Stomach (tissue), 9 donors: ENCODE results near the gene PEAK1. TPM values are rescaled to one million over a fixed set of nuclear protein-coding genes. Genes with fewer than 3 reads are reported as not detected.

Source experiments
- DNase-seq, 2 donors: peaks; one replicate each; pipeline versions ENCODE4 v3.0.0 to v3.0.0-alpha.2; 2013 to 2019
- H3K27ac ChIP-seq, 5 donors: fragments of 200-600 bp in 4 of 5; sonication (generic) in 4 of 5; one replicate each; pipeline ENCODE4 v1.5.1; 2013 to 2019; ENCODE audit warnings: mild to moderate bottlenecking in 1 of 5, moderate library complexity in 1 of 5
- H3K27me3 ChIP-seq, 3 donors: fragments of 200-600 bp; sonication (generic); one replicate each; pipeline ENCODE4 v1.5.1; 2017 to 2019; ENCODE audit warnings: mixed run types in 1 of 3
- H3K36me3 ChIP-seq, 4 donors: fragments of 200-600 bp; sonication (generic); 1 replicate in 3 of 4; 2 replicates in 1 of 4; pipeline ENCODE4 v1.5.1; 2016 to 2019
- H3K4me1 ChIP-seq, 4 donors: fragments of 200-600 bp; sonication (generic); one replicate each; pipeline ENCODE4 v1.5.1; 2016 to 2019
- H3K4me3 ChIP-seq, 4 donors: fragments of 200-600 bp; sonication (generic) in 3 of 4; one replicate each; pipeline ENCODE4 v1.5.1; 2016 to 2019; ENCODE audit warnings: mild to moderate bottlenecking in 1 of 4
- H3K9me3 ChIP-seq, 4 donors: fragments of 200-600 bp; sonication (generic); one replicate each; pipeline ENCODE4 v1.5.1; 2016 to 2019
- EP300 ChIP-seq: sonication (generic); formaldehyde crosslinking; IDR thresholded peaks from one replicate; pipeline ENCODE4 v1.6.1; 2017; ENCODE audit warnings: antibody characterized with exemption
- POLR2A ChIP-seq, 4 donors: fragments of 450-650 bp; IDR thresholded peaks; one replicate each; pipeline ENCODE4 v1.6.1; 2016; ENCODE audit warnings: antibody characterized with exemption in 4 of 4, control low read depth in 2 of 4, mild to moderate bottlenecking in 1 of 4, moderate library complexity in 1 of 4
- POLR2AphosphoS5 ChIP-seq, 3 donors: sonication (generic); formaldehyde crosslinking; IDR thresholded peaks; one replicate each; pipeline ENCODE4 v1.6.1; 2016; ENCODE audit warnings: antibody characterized with exemption in 3 of 3
- WGBS, 5 donors: extraction: QIAGEN DNeasy Blood & Tissue Kit in 3 of 5; methylation state at CpG; one replicate each; pipeline versions ENCODE4 v1.1.5 to v1.1.7; 2013 to 2018; 5-methylcytosine and 5-hydroxymethylcytosine counted together
- intact Hi-C: fragments of 100-400 bp; cut with DNase I; formaldehyde crosslinking; loops from one replicate; pipeline ENCODE4 v1.15.1; 2023; ENCODE audit warnings: low total_unique reads
- polyA plus RNA-seq, 3 donors: library from polyadenylated mRNA; stranded (reverse); fragments of 200-250 nt; gene quantifications; one replicate each; pipeline ENCODE4 v1.2.3, GENCODE V29; 2013
- total RNA-seq, 5 donors: library from RNA; depleted of rRNA; stranded (reverse); fragments of >200 nt; gene quantifications; one replicate each; pipeline versions ENCODE4 v1.1.0 to v1.2.3, GENCODE V29; 2014 to 2016
- TF ChIP-seq, protein P1 (sequence below), 7 experiments: fragments of 450-650 bp in 4 of 7; fragments of 200-600 bp in 3 of 7; sonication (generic) in 3 of 7; IDR thresholded peaks; one replicate each; pipeline ENCODE4 v1.5.1; 2016 to 2019; ENCODE audit warnings: antibody characterized with exemption in 7 of 7, control low read depth in 2 of 7, mild to moderate bottlenecking in 1 of 7
- donor health status: healthy with polysubstance abuse.
- donor health status: Bipolar disorder and iron deficiency.
- donor health status: healthy.

PEAK1 gene
- total and polyA plus RNA-seq, 8 donors, result 1.7 to 72.5 (median 19.4) TPM

- H3K27me3 ChIP-seq, result no peaks in the 10 kb centered on the region
- H3K4me1 ChIP-seq, result no peaks in the 10 kb centered on the region
- intact Hi-C loops, result no loop called here
- DNase-seq, result no peak
- H3K9me3 ChIP-seq, result peaks cover 0 to 11% (median 9%) of the 10 kb centered on the region in 4 donors
- H3K4me3 ChIP-seq, result no peak overlapping the region
- TF ChIP-seq, protein P1, sequence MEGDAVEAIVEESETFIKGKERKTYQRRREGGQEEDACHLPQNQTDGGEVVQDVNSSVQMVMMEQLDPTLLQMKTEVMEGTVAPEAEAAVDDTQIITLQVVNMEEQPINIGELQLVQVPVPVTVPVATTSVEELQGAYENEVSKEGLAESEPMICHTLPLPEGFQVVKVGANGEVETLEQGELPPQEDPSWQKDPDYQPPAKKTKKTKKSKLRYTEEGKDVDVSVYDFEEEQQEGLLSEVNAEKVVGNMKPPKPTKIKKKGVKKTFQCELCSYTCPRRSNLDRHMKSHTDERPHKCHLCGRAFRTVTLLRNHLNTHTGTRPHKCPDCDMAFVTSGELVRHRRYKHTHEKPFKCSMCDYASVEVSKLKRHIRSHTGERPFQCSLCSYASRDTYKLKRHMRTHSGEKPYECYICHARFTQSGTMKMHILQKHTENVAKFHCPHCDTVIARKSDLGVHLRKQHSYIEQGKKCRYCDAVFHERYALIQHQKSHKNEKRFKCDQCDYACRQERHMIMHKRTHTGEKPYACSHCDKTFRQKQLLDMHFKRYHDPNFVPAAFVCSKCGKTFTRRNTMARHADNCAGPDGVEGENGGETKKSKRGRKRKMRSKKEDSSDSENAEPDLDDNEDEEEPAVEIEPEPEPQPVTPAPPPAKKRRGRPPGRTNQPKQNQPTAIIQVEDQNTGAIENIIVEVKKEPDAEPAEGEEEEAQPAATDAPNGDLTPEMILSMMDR (IDR thresholded peaks at IDR 0.05), result no peak
- no peak for TF ChIP-seq POLR2AphosphoS5 (IDR thresholded peaks at IDR 0.05)
- no peak for TF ChIP-seq EP300
- no peak for TF ChIP-seq POLR2A (IDR thresholded peaks at IDR 0.05)
- no peak overlapping the region for H3K27ac ChIP-seq
- H3K36me3 ChIP-seq, result peaks cover 0 to 22% (median 19%) of the 10 kb centered on the region in 4 donors
These were observed 223.5 kb downstream of the PEAK1 start for GRCh38 chr15:77196381-77196780.

- 96 to 100% (median 97%) methylated on average over 3 of the region's 3 CpGs for WGBS, 5 donors
- DNase-seq, result no peak
- TF ChIP-seq, protein P1 (IDR thresholded peaks at IDR 0.05), result no peak
- no peak for TF ChIP-seq POLR2A (IDR thresholded peaks at IDR 0.05)
- TF ChIP-seq POLR2AphosphoS5 (IDR thresholded peaks at IDR 0.05), result no peak
- no peak for TF ChIP-seq EP300
- Histone ChIP-seq H3K9me3 (peaks cover 0 to 11% (median 9%) of the 10 kb centered on the region in 4 donors), H3K27me3 (no peaks in the 10 kb centered on the region), H3K36me3 (peaks cover 0 to 22% (median 19%) of the 10 kb centered on the region in 4 donors), H3K4me3 (no peak overlapping the region), H3K27ac (no peak overlapping the region), H3K4me1 (no peaks in the 10 kb centered on the region)
- intact Hi-C loops, result no loop called here
These were observed 224.3 kb downstream of the PEAK1 start for GRCh38 chr15:77195586-77195985.

GRCh38 chr15:77192451-77192850 is 227.5 kb downstream of the PEAK1 start:
- no peak for DNase-seq
- Histone ChIP-seq H3K36me3 (no peaks in the 10 kb centered on the region), H3K9me3 (no peaks in the 10 kb centered on the region), H3K4me3 (no peak overlapping the region), H3K27ac (no peak overlapping the region), H3K4me1 (peaks cover 0 to 8% (median 3%) of the 10 kb centered on the region in 4 donors), H3K27me3 (no peaks in the 10 kb centered on the region)
- intact Hi-C loops, result no loop called here
- WGBS, 5 donors, result 90 to 99% (median 96%) methylated on average over 4 of the region's 4 CpGs
- TF ChIP-seq POLR2AphosphoS5 (IDR thresholded peaks at IDR 0.05) (no peak), EP300 (no peak), POLR2A (IDR thresholded peaks at IDR 0.05) (no peak)
- TF ChIP-seq, protein P1 (IDR thresholded peaks at IDR 0.05), result no peak

GRCh38 chr15:77191230-77191834 is 228.6 kb downstream of the PEAK1 start:
- Histone ChIP-seq H3K27ac (no peak overlapping the region), H3K36me3 (no peaks in the 10 kb centered on the region), H3K4me3 (no peak overlapping the region), H3K27me3 (no peaks in the 10 kb centered on the region), H3K9me3 (no peaks in the 10 kb centered on the region), H3K4me1 (peaks cover 4 to 19% (median 11%) of the 10 kb centered on the region in 4 donors)
- 84 to 95% (median 91%) methylated on average over 2 of the region's 2 CpGs for WGBS, 5 donors
- no peak for DNase-seq
- TF ChIP-seq POLR2A (IDR thresholded peaks at IDR 0.05), result no peak
- TF ChIP-seq POLR2AphosphoS5 (IDR thresholded peaks at IDR 0.05), result no peak
- TF ChIP-seq EP300, result no peak
- TF ChIP-seq, protein P1 (IDR thresholded peaks at IDR 0.05), result no peak
- intact Hi-C loops, result no loop called here
